MM.1S (cell line): ENCODE results near the gene KREMEN2.

Experiments used
- DNase-seq: peaks from one replicate; pipeline ENCODE4 v3.0.0-alpha.2; 2015
- H2AFZ ChIP-seq: fragments of 300-600 bp; sonication (generic); 2 replicates; pipeline ENCODE4 v1.6.0; 2016; ENCODE audit warnings: antibody characterized with exemption, low read length
- H3F3A ChIP-seq: fragments of 300-600 bp; sonication (generic); 2 replicates; pipeline ENCODE4 v1.6.1; 2016; ENCODE audit warnings: mild to moderate bottlenecking, antibody characterized with exemption, low read length, moderate library complexity, mixed read lengths; ENCODE audit not compliant: insufficient read depth
- H3K27ac ChIP-seq: fragments of 300-600 bp; sonication (generic); 2 replicates; pipeline ENCODE4 v1.5.1; 2016; ENCODE audit warnings: mild to moderate bottlenecking, low read length
- H3K27me3 ChIP-seq: fragments of 300-600 bp; sonication (generic); replicated peaks from 2 replicates; pipeline ENCODE4 v1.6.0; 2016; ENCODE audit warnings: low read length; ENCODE audit not compliant: insufficient read depth
- H3K36me3 ChIP-seq: fragments of 300-600 bp; sonication (generic); replicated peaks from 2 replicates; pipeline ENCODE4 v1.6.1; 2016; ENCODE audit warnings: mild to moderate bottlenecking, low read length, mixed read lengths; ENCODE audit not compliant: insufficient read depth
- H3K4me1 ChIP-seq: fragments of 300-600 bp; sonication (generic); 2 replicates; pipeline ENCODE4 v1.6.1; 2016; ENCODE audit warnings: low read length, mixed read lengths
- H3K4me2 ChIP-seq: fragments of 300-600 bp; sonication (generic); 2 replicates; pipeline ENCODE4 v1.6.0; 2016; ENCODE audit warnings: low read depth, low read length
- H3K4me3 ChIP-seq: fragments of 300-600 bp; sonication (generic); 2 replicates; pipeline ENCODE4 v1.5.1; 2016; ENCODE audit warnings: low read length, mixed read lengths
- H3K79me2 ChIP-seq: fragments of 300-600 bp; sonication (generic); 2 replicates; pipeline ENCODE4 v1.6.1; 2016; ENCODE audit warnings: mixed run types, low read length, mixed read lengths
- H3K9ac ChIP-seq: fragments of 300-600 bp; sonication (generic); 2 replicates; pipeline ENCODE4 v1.6.1; 2016; ENCODE audit warnings: low read length, mixed read lengths
- H3K9me2 ChIP-seq: fragments of 300-600 bp; sonication (generic); replicated peaks from 2 replicates; pipeline ENCODE4 v1.6.1; 2016; ENCODE audit warnings: mild to moderate bottlenecking, low read length, mixed read lengths; ENCODE audit not compliant: insufficient read depth
- H3K9me3 ChIP-seq: fragments of 300-600 bp; sonication (generic); replicated peaks from 2 replicates; pipeline ENCODE4 v1.6.1; 2016; ENCODE audit warnings: mild to moderate bottlenecking, low read length, mixed read lengths; ENCODE audit not compliant: insufficient read depth
- H4K20me1 ChIP-seq: fragments of 300-600 bp; sonication (generic); 2 replicates; pipeline ENCODE4 v1.6.1; 2016; ENCODE audit warnings: mild to moderate bottlenecking, low read length, moderate library complexity, mixed read lengths; ENCODE audit not compliant: insufficient read depth
- EZH2 ChIP-seq: fragments of 300-600 bp; sonication (generic); optimal IDR thresholded peaks from 2 replicates; pipeline ENCODE3; 2017; ENCODE audit warnings: low read depth, mild to moderate bottlenecking, antibody characterized with exemption, low read length, mixed read lengths
- EZH2phosphoT487 ChIP-seq: fragments of 300-600 bp; sonication (generic); IDR thresholded peaks from 2 replicates; pipeline ENCODE4 v1.6.1; 2018; ENCODE audit warnings: antibody characterized with exemption, low read length
- TF ChIP-seq, protein P1 (sequence below): fragments of 300-600 bp; sonication (generic); IDR thresholded peaks from 2 replicates; pipeline ENCODE4 v1.5.1; 2016; ENCODE audit warnings: antibody characterized with exemption, low read length, mixed read lengths

Gene KREMEN2

DNA sequence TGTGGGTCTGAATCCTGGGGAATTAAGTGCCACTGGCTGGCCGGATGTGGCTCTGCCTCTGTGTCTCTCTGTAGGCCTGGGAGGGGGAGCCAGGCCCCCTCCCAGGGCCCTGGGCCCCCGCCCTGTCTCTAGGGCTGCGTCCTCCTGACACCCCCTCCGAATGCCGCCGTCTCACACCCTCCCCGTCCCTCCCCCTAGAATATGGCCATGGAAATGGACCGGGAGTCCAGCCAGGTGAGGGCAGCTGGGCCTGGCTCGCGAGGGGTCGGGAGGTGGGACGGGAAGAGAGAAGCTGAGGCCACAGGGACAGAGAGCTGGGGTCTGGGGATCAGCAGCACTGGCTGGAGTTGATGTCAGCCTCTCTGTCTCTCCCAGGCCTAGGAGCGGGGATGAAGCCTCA is 32.2 kb downstream of the KREMEN2 start:
- Histone ChIP-seq H3K9ac (no peak overlapping the region), H4K20me1 (no peaks in the 10 kb centered on the region), H3K27ac (no peak overlapping the region), H3K9me2 (no peaks in the 10 kb centered on the region), H3K9me3 (no peaks in the 10 kb centered on the region), H3F3A (no peaks in the 10 kb centered on the region), H3K79me2 (no peaks in the 10 kb centered on the region), H3K4me3 (no peak overlapping the region), H3K4me2 (no peak overlapping the region), H3K36me3 (no peaks in the 10 kb centered on the region), H3K4me1 (no peaks in the 10 kb centered on the region), H3K27me3 (peaks cover 100% of the 10 kb centered on the region), H2AFZ (no peak overlapping the region)
- TF ChIP-seq, protein P1, sequence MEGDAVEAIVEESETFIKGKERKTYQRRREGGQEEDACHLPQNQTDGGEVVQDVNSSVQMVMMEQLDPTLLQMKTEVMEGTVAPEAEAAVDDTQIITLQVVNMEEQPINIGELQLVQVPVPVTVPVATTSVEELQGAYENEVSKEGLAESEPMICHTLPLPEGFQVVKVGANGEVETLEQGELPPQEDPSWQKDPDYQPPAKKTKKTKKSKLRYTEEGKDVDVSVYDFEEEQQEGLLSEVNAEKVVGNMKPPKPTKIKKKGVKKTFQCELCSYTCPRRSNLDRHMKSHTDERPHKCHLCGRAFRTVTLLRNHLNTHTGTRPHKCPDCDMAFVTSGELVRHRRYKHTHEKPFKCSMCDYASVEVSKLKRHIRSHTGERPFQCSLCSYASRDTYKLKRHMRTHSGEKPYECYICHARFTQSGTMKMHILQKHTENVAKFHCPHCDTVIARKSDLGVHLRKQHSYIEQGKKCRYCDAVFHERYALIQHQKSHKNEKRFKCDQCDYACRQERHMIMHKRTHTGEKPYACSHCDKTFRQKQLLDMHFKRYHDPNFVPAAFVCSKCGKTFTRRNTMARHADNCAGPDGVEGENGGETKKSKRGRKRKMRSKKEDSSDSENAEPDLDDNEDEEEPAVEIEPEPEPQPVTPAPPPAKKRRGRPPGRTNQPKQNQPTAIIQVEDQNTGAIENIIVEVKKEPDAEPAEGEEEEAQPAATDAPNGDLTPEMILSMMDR, result no peak
- TF ChIP-seq EZH2, result no peak
- no peak for TF ChIP-seq EZH2phosphoT487
- no peak for DNase-seq

DNA sequence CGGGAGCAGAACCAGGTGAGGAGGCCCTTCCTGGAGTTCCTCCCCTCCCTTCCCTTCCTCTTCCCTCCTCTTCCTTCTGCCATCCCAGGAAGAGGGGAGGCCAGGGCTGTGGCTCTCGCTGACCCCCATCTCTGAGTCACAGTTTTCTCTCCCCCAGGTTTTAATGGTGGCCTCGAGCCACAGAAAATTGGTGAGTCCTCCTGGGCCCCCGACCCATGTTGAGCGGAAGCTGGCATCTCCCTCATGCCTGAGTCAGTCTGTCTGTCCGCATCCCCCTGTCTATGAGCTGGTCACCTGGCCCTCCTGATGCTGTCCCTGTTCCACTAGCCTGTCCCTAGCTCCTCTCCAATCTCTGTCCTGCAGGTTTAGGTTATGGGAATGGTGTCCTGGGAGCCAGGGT is 35.9 kb downstream of the KREMEN2 start:
- no peaks in the 10 kb centered on the region for H3K79me2 ChIP-seq
- H3K27me3 ChIP-seq, result peaks cover 78% of the 10 kb centered on the region

DNA sequence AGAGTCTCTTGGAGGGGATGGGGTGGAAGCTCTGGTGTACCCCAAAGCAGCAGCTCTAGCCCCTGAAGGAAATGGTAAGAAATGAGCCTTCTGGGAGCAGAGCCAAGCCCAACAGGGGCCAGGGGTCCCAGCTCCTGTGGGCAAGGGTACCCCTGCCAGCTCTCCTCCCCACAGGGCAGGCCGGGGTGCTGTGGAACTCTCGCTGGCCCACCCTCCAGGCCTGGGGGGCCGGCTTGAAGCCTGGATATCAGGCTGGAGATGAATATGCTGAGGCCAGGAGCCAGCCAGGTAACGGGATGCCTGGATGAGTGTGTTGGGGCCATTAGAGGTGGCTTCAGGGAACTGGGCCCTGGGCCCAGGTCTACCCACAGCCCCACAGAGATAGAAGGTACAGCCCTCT is 36.5 kb downstream of the KREMEN2 start:
- no peak for DNase-seq
- no peak overlapping the region for H3K9ac ChIP-seq
- no peak overlapping the region for H3K4me2 ChIP-seq
- no peak overlapping the region for H3K27ac ChIP-seq
- peaks cover 72% of the 10 kb centered on the region for H3K27me3 ChIP-seq
- H4K20me1 ChIP-seq, result no peaks in the 10 kb centered on the region
- no peaks in the 10 kb centered on the region for H3K79me2 ChIP-seq
- no peaks in the 10 kb centered on the region for H3K9me2 ChIP-seq
- TF ChIP-seq EZH2 (no peak), EZH2phosphoT487 (no peak)
- TF ChIP-seq, protein P1, result no peak
- H3K4me3 ChIP-seq, result no peak overlapping the region
- H3K36me3 ChIP-seq, result no peaks in the 10 kb centered on the region
- no peaks in the 10 kb centered on the region for H3K9me3 ChIP-seq
- H2AFZ ChIP-seq, result no peak overlapping the region
- no peaks in the 10 kb centered on the region for H3F3A ChIP-seq
- H3K4me1 ChIP-seq, result no peaks in the 10 kb centered on the region

More for the DNA sequence above, 35.9 kb downstream of the KREMEN2 start:
- H3K9ac ChIP-seq, result no peak overlapping the region
- H2AFZ ChIP-seq, result no peak overlapping the region
- H3K4me3 ChIP-seq, result no peak overlapping the region
- H3K27ac ChIP-seq, result no peak overlapping the region
- H3K36me3 ChIP-seq, result no peaks in the 10 kb centered on the region
- H3K9me3 ChIP-seq, result no peaks in the 10 kb centered on the region
- H4K20me1 ChIP-seq, result no peaks in the 10 kb centered on the region
- H3K4me1 ChIP-seq, result no peaks in the 10 kb centered on the region
- no peak for DNase-seq
- H3K4me2 ChIP-seq, result no peak overlapping the region
- no peaks in the 10 kb centered on the region for H3F3A ChIP-seq
- TF ChIP-seq, protein P1, result no peak
- no peak for TF ChIP-seq EZH2
- TF ChIP-seq EZH2phosphoT487, result no peak
- H3K9me2 ChIP-seq, result no peaks in the 10 kb centered on the region
